ENCODE results near the gene JPH3. TPM values are rescaled to one million over a fixed set of nuclear protein-coding genes. Genes with fewer than 3 reads are reported as not detected.

Gene JPH3
- polyA plus RNA-seq, 1 donor from 2014 or later, result 22.2 TPM

DNA sequence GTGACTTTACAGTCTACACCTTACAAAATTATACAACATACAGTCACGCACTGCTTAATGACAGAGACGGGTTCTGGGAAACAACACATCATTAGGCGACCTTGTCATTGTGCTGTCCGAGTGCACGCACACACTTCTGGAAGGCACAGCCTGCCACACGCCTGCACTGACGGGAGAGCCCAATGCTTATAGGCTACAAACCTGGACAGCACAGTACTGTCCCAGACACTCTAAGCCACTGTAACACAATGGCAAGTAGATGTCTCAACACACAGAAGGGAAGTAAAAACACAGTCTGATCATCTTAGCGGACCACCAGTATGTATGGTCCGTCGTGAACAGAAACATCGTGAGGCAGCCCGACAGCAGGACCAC lies 133.7 kb downstream of the JPH3 start:
- H3K4me2 ChIP-seq (ENCODE audit: low read length), result no peak overlapping the region
- H3K9me2 ChIP-seq (ENCODE audit: insufficient read depth, low read length), result no peaks in the 10 kb centered on the region
- no peaks in the 10 kb centered on the region for H4K20me1 ChIP-seq (ENCODE audit: insufficient read depth)
- H3K36me3 ChIP-seq (ENCODE audit: insufficient read depth, low read length), result no peaks in the 10 kb centered on the region
- H3K9ac ChIP-seq (ENCODE audit: low read length), result no peak overlapping the region
- H3F3A ChIP-seq (ENCODE audit: insufficient read depth, low read length, poor library complexity, severe bottlenecking), result no peaks in the 10 kb centered on the region
- no peak overlapping the region for H3K27ac ChIP-seq (ENCODE audit: low read length)
- no peaks in the 10 kb centered on the region for H3K27me3 ChIP-seq (ENCODE audit: insufficient read depth, low read depth, low read length)
- H2AFZ ChIP-seq (ENCODE audit: low read depth, low read length), result no peak overlapping the region
- H3K79me2 ChIP-seq (replicated peaks; ENCODE audit: insufficient read depth, low read length), result no peaks in the 10 kb centered on the region
- no peaks in the 10 kb centered on the region for H3K9me3 ChIP-seq (ENCODE audit: low read length)
- no peak for TF ChIP-seq POLR2AphosphoS5 (IDR thresholded peaks at IDR 0.05)
- TF ChIP-seq EP300 (conservative IDR thresholded peaks at IDR 0.05; ENCODE audit: poor library complexity, severe bottlenecking), result no peak
- TF ChIP-seq REST (IDR thresholded peaks at IDR 0.05; ENCODE audit: borderline replicate concordance), result no peak
- TF ChIP-seq CTCF (IDR thresholded peaks at IDR 0.05; ENCODE audit: poor library complexity, severe bottlenecking), result no peak
- no peak for TF ChIP-seq MXI1 (conservative IDR thresholded peaks at IDR 0.05; ENCODE audit: poor library complexity, severe bottlenecking)
- no peak for TF ChIP-seq TAF1 (IDR thresholded peaks at IDR 0.05; ENCODE audit: low read depth)
- no peak for TF ChIP-seq SMC3 (conservative IDR thresholded peaks at IDR 0.05; ENCODE audit: poor library complexity)
- no peak for TF ChIP-seq EZH2 (IDR thresholded peaks at IDR 0.05; ENCODE audit: borderline replicate concordance, insufficient read depth, low read length, poor library complexity, severe bottlenecking)
- no peak for TF ChIP-seq RAD21 (conservative IDR thresholded peaks at IDR 0.05)
- no peak overlapping the region for H3K4me3 ChIP-seq (ENCODE audit: low read length)

GRCh38 chr16:87739801-87740200 lies 137.5 kb downstream of the JPH3 start:
- Histone ChIP-seq H3K9me3 (ENCODE audit: low read length) (no peaks in the 10 kb centered on the region), H2AFZ (ENCODE audit: low read depth, low read length) (no peak overlapping the region), H3K4me3 (ENCODE audit: low read length) (no peak overlapping the region), H3K27ac (ENCODE audit: low read length) (no peak overlapping the region), H3K36me3 (ENCODE audit: insufficient read depth, low read length) (no peaks in the 10 kb centered on the region), H3K27me3 (ENCODE audit: insufficient read depth, low read depth, low read length) (no peaks in the 10 kb centered on the region), H3K9ac (ENCODE audit: low read length) (no peak overlapping the region), H4K20me1 (ENCODE audit: insufficient read depth) (no peaks in the 10 kb centered on the region), H3F3A (ENCODE audit: insufficient read depth, low read length, poor library complexity, severe bottlenecking) (no peaks in the 10 kb centered on the region), H3K4me2 (ENCODE audit: low read length) (no peak overlapping the region), H3K9me2 (ENCODE audit: insufficient read depth, low read length) (no peaks in the 10 kb centered on the region), H3K79me2 (replicated peaks; ENCODE audit: insufficient read depth, low read length) (no peaks in the 10 kb centered on the region)
- TF ChIP-seq EZH2 (IDR thresholded peaks at IDR 0.05; ENCODE audit: borderline replicate concordance, insufficient read depth, low read length, poor library complexity, severe bottlenecking), result no peak
- no peak for TF ChIP-seq TAF1 (IDR thresholded peaks at IDR 0.05; ENCODE audit: low read depth)
- no peak for TF ChIP-seq REST (IDR thresholded peaks at IDR 0.05; ENCODE audit: borderline replicate concordance)
- no peak for TF ChIP-seq CTCF (IDR thresholded peaks at IDR 0.05; ENCODE audit: poor library complexity, severe bottlenecking)
- TF ChIP-seq RAD21 (conservative IDR thresholded peaks at IDR 0.05), result no peak
- no peak for TF ChIP-seq EP300 (conservative IDR thresholded peaks at IDR 0.05; ENCODE audit: poor library complexity, severe bottlenecking)
- TF ChIP-seq POLR2AphosphoS5 (IDR thresholded peaks at IDR 0.05), result no peak
- TF ChIP-seq SMC3 (conservative IDR thresholded peaks at IDR 0.05; ENCODE audit: poor library complexity), result no peak
- TF ChIP-seq MXI1 (conservative IDR thresholded peaks at IDR 0.05; ENCODE audit: poor library complexity, severe bottlenecking), result no peak
